ENCODE measurements around the gene NFU1.
A peak's percentile ranks its signal among the peaks of the same experiment; 100 is the strongest.

The NFU1 gene

DNA sequence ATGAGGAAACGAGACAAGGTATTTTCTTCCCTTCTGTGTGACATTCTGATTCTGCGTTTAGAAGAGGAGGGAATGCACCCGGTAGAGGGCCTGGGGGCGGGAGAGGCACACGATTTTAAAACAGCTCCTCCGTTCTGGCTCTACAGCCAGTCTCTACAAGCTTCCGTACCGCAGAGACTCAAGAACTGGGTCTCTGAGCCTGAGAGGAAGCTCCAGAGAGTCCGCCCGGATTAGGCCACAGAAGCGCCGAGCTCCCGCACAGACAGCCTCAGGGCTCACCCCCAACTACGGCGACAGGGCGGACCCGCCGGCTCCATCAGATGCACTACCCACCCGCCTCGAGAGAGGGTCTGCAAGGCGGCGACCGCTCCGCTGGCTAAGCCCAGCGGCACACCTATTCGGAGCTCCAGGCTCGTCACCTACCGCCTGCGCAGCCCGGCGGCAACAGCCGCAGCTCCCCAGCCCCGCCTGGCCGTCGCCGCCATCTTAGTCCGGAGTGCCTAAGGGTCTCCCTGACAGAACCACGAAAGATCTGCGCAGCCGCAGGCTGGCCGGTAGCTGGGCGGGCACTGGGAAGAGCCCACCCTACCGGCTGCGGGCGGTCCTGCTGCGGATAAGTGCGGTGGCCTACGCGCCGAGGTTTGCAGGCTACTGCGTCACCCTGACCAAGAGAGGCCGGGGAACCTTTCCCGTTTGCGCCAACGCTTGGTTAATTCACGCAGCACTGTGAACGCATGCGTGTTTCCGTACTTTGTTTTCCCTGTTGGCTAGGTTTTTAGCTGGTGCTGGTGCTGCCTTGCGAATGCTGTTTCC is at the start of gene NFU1:
Gene NFU1 (minus strand): TSS at position 498 of the 813 bp plus-strand sequence. CDS start 13 bp downstream, at position 485.
- DNase-seq = peak; percentile 95

DNA sequence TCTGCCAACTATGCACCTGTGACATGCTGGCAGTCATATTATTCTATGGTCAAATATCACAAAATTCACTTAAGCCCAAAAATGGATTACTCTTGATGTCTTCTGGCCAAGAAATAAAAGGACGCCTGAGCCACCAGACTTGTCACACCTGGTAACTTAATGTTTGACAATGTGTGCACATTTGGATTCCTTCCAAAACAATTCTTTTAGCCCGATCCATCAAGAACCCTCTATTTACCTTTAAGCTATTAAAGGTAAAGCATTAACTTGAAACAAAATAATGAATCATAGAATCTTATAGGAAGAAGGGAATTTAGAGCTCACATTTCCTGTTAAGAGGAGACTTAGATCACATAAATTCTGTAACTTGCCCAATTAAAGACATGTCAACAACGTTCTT is 46.5 kb upstream of the NFU1 start:
- no peak for DNase-seq

DNA sequence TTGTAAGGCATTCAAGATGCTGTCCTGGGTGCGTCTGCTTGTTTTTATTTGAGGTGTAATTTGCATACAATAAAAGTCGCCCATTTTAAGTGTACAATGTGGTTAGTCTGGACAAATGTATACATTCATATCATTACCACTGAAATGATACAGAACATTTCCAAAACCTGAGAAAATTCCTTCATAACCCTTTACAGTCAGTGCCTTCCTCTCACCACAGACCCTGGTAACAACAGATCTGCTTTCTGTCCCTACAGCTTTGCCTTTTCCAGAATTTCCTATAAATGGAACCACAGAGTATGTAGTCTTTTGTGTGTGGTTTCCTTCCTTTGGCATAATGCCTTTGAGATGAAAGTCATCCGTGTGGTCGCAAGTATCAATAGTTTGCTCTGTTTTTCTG is 45.8 kb upstream of the NFU1 start:
- DNase-seq = no peak

DNA sequence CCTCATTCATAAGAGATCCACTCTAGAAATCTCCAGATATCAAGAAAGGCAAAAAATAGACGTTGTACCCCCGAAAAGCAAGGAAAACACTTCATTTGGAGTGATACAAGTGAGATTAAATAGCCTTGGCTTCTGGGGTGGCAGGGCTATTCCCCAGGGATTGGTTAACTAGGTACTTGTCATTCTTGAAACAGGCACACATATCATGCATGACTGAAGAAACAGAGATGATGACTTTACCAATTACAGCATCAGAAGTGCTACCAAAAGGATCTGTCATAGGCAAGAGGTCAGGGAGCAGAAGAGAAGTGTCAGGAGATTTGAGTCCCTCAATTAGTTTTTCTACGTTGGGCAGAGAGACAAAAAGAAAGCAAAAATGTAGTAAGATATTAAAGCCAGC is 45.2 kb upstream of the NFU1 start:
- no peak for DNase-seq

DNA sequence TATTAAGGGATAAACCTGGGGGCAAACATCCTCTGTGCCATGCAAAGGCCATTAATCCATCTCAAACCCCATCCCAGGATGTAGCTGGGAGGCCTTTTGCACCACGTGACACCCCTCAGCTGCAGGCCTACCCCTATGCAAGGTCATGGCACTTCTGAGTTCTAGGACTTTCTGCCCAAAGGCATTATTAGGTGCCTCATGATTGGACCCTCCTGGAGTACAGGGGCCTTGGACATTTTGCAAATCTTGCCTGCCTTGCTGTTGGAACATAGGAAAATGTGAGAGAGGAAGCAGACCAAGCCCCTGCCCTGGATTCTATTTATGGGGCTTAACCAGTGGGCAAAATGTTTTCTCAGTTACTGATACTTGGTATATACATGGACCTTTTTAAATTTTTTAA is 44.2 kb upstream of the NFU1 start:
- DNase-seq = no peak

DNA sequence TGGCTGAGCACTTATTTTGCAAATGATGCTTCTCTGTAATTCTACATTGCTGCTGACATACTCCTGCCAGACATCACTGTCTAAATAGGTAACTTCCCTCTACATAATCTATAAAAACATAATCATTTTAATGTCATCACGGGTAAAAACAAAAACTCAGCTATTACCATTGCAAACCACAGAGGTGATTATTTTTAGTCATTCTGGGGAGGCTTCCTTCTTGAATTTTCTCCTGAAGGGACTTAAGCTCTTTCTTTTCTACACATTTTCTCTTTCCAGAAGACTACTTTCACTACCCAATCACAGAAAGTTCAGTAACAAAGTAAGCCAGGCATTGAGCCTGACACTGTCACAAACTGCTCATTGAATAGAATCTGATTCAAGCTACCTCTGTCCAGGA is 40.4 kb upstream of the NFU1 start:
- peak; percentile 28 for DNase-seq

DNA sequence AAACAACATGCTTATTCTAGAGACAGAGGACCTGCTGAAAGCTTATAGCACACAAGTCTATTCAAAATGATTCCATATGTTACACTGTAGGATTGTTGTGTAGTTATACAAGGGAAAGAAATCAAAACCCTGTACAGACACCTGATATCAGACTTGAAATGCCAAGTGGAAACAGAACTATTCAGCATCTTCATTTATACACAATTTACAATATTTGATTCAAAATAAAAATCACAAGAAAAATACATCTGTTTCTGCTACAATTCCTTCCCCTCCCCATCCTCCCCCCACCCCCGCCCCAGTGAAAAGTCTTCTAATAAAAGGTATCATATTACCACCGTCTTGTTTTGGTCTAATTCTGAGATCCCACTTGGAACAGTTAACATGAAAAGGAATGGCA is 37.5 kb upstream of the NFU1 start:
- no peak for DNase-seq

DNA sequence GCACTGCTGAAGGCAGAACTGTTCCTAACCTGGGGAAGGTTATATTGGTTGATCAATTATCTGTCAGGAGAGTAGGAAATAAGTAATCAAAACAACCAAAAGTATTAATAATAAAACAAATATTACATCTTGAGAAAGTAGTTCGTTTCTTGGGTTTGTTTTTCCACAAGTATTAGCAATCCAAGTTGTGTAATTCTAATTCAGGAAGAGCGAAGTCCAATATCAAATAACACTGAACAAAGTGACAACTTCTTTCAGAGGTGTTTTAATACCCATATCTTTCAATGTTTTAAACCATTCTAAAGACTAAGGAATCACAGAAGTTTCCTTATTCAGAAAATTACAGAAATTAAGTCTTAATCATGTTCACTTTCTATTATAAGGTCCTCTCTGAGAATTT is 34.6 kb upstream of the NFU1 start:
- no peak for DNase-seq

DNA sequence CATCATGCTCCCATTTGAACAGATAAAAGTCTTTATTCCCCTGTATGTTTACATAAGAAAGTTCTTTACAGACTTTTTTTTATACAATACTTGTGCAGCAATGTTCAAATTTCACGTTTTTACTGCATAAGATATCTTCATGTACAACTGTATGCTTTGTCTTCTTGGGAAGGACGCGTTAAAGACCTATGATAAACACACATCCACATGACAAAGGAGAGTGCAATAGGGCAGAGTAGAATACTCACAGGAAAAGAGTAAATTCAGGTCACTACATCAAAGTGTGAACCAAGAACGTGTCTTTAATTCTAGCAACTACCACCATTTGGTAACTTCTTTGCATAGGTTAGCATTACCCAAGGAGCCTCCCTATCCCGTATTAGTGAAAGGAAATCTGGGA is 33.7 kb upstream of the NFU1 start:
- DNase-seq = no peak

DNA sequence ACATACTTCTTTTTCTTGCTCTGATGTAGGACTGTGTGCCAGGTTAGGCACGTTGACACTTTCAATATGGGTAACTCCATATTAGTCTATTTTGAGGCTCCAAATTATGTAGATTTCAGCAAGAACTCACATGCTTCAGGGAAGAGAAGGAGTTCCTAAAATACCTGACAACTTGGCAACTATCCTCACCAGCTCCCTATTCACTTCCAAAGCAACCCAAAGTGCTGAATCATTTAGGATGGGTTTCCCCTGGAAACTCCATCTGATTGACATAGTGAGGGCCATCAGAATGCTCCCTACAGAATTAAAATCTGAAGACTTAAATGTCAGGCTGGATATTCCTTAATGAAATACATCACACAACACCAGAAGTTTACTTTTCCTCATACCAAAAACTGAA is 32.5 kb upstream of the NFU1 start:
- DNase-seq = no peak

DNA sequence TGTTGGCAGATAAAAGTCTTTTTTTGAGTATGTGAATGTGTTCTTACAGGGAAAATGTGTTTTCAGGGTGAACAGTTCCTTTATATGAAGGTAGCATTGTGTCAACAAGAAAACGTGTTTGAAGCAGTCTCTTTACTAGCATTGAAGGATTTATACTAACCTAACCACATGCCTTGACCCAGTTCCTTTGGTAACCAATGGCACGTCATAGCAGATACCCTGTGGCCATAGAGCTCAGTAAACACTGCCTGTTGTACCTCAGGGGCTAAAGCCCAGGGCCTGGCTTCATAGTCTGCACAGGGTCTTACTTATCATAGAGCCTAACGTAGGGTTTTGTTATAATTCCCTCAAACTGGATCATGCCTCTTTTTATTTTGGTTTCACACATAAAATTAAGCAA is 32.1 kb upstream of the NFU1 start:
- DNase-seq = no peak

DNA sequence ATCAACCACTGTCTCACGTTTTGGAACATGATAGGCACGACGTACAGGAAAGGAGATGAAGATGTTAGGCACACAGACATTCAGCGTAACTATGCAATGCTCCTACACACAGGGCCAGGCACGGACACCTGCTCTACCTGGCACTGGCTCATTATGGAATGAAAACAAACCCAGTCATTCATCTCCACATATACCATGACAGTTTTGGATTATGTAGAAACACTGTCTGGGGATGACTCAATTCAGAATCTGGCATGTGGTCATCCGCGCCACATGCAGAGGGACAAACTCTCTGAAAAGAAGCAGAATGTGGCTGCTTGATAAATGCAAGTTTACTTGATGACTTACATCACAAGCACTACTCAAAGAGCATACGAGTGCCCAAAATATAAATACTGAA is 29.5 kb upstream of the NFU1 start:
- peak; percentile 37 for DNase-seq

DNA sequence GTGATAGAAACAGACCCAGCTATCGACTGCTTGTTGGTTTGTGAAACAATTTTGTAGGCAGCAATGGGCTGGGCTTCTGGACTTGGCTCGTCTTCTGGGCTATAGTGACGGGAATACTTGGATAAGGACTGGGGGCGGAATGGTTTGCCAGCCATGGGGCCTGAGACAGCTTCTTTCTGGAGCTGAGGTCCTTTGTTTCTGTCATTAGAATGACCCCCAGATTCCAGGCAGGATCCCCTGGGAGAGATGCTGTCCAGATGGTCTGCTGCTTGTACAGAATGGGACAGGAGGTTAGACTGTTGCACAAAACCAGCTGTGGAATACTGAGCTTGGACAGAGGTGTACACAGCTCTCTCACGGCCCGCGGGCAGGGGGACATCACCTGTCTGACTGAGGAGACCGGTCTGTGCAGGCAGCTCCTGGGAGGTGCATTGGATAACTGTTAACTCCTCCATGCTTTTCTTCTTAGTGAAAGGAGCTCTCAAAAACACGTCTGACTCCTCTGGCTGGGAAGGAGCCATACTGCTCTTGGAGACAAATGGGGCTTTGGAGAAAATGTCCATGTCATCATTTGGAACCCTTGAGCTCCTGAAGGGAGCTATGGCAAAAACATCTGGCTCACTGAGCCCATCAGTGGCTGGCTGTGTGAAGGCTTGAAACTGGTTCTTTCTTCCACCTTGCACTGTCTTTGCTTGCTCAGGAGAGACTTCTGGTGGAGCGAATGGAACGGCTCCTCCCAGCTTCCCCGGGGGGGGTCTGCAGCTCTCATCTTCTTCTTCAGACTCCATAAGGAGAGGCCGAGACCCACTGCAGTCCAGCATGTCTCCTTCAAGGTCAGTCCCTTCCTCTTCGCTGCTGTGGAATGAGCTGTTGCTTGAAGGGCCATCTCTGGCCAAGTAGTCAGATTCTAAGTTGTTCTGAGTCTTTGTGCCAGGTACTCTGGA is 28.6 kb upstream of the NFU1 start:
- DNase-seq = no peak

DNA sequence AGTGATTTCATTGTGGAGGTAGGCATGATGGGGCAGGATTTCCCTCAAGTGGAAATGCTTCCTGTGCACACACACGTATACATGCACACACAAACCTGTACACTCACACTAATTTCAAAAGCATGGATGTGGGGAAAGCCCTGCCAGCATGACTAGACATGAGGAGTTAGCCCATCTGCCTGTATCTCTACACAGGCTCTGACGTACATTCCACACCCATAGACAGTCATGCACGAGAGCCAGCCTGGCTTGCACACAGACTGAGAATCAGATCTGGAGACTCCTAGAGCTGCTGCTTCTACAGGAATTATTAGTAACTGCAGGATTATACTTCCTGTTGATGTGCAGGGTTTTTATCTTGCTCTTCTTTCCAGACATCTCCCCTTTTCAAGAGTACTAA is 27.3 kb upstream of the NFU1 start:
- DNase-seq = no peak

DNA sequence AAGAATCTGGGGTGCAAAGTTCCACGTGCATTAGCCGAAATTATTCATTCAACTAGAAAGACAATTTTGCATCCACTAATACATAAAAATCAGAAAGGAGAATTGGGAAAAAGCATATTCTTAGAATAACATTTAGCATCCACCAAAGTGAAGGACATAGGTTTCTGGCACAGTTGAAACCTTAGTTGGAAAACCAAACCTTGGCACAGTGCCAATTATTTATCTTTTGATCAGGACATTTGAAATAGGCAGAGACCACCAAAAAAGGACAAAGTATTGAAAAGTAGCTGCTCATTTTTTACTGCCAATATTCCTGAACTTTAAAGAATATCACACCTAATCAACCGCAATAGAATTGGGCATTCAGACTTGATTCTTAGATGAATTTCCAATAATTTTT is 25.5 kb upstream of the NFU1 start:
- no peak for DNase-seq

DNA sequence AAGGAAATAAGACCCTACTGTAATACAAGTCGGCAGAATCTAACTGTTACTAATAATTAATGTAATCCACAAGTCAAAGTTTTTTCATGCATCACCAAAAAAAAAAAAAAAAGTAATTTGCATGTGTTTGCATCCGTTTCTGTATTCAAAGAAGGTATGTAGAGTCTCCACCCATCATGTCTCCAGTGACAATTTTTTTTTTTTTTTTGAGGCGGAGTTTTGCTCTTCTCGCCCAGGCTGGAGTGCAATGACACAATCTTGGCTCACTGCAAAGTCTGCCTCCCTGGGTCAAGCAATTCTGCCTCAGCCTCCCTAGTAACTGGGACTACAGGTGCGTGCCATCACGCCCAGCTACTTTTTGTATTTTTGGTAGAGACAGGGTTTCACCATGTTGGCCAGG is 24.2 kb upstream of the NFU1 start:
- no peak for DNase-seq

DNA sequence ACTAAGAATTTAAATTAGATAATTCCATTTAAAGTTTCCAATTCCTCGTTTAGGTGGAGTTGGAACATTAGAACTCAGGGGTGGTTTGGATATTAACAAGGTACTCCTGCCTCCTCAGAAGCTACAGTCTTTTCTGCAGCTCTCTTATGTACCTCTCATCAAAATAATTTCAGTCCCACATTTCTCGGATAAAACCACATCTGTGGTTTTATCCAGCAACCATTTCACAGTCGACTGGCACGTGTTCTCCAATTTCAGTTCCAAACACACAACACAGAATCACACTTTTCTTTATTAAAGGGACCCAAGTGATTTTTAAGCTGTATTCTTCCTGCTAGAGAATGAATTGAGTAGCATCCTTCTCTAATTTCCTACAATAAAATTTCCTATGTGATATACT is 22.7 kb upstream of the NFU1 start:
- DNase-seq = no peak

DNA sequence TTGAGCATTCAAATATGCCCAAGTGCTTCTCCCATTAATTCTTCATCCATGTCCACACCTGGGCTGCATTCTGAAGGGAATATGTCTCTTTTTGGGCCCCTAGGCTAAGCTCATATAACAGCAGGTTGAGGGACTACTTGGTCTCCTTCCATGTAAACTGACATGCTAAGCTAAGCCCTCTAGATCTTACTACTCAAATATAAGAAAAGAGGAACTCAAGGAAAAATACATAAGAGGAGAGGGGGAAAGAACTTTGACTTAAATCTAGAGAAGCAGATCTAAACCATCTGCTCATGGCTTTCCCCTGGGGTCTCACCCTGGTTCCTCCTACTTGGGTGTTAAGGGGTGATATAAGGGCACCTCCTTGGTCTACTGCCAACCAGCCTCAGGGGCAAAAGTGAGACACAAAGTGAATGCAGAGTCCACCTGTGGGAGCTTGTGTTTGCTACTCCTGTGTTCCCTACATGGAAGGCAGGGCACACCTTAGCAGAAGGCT is 19.8 kb upstream of the NFU1 start:
- no peak for DNase-seq

DNA sequence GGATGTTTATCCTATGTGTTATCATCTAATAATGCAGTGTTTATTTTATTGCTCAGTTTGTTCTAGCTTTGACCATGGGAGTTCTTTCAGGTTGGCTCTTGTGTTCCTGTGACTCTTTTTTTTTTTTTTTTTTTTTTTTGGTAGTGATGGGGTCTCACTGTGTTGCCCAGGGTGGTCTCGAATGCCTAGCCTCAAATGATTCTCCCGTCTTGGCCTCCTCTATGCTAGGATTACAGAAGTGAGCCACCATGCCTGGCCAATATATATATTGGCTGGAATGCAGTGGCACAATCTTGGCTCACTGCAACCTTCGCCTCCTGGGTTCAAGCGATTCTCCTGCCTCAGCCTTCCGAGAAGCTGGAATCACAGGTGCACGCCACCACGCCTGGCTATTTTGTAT is 18.9 kb upstream of the NFU1 start:
- DNase-seq = no peak

DNA sequence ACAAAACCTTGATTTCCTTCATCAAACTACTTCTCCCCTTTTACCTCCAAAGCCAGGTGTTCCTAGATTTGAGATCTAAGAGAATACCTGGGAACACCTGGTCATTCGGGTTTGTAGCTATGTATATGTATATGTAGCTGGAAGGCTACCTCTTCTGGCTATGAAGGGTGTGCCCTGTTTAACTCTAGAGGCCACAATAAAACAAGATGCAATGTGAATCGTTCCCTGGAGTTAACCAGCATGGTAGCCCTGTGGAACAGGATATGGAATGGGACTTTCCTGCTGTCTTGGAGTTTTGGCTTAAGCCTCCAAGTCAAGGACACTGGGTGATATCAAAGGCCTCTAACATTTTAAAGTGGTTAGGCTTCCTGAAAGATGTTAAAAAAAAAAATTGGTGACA is 17.7 kb upstream of the NFU1 start:
- DNase-seq = no peak

DNA sequence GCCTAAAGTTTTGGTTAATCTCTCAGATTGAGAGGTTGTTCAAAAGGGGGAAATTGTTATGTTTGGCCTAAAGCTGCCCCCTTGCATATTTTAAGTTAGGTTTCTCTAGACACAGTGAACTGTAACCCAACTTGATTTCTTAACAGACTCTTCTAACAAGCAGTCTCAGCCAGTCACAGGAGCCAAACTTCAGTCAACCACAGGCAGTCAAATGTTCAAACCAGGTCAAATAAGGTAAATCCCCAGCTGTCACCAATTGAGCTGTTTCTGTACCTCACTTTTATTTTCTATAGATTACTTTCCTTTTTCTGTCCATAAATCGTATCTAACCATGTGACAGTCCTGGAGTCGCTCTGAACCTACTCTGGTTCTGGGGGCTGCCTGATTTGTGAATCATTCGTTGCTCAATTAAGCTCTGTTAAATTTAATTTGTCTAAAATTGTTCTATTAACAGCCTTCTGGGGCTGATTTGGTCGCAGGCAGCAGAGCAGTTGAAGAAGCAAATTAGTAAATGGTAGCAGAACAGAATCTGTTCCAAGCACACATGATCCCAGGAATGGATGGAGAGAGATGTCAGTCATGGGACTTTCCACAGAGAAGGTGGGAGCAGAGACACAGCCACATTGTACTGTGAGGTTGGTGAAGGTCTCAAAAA is 16.4 kb upstream of the NFU1 start:
- peak; percentile 54 for DNase-seq

DNA sequence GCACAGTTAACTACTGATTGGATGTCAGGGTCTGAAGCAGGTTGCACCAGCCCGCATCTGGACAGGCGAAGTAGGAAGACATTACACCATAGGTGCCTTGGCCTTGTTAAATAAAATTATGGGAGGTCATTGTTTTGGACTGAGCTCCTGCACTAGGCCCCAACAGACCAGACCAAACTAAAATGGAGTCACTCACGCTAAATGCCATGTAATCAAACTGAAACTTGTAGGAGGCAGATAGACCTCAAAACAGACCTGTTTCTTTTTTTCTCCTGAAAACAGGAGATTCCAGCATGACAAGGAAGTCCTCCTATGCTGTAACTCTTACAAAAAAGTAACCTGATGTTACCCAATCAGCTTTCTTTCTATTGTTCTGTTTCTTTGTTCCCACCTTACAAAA is 15.5 kb upstream of the NFU1 start:
- DNase-seq = no peak

DNA sequence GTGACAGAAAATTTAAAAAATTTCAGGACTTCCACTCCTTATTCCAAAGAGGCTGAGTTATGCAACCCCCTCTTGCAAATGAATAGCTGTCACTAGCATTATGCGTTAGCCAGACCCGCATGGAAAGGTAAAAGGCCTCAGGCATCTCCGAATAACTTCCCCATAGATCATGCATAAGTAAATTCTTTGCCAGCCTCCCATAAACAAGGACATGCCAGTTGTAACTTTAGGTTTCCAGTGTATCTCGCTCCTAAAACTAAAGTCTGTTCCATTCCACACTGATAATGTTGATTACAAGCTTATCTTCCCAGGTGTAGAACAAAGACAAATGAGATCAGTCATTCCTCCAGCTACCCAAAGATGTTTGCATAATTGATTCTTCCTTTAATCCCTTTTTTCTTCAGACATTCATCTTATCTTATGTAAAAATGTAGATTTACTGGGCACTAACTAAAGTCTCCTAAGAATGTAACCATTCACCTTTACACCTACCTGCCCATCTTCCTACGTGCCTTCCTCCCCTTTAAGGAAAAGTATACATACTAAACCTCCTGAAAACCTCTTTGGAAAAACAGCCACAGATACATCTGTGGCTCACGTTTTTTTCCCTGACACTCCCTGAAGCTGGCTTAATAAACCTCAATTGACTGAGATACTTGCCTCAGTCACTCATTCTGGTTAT is 13.6 kb upstream of the NFU1 start:
- DNase-seq = no peak
